ENCODE data around the gene DENND6B. TPM values are rescaled to one million over a fixed set of nuclear protein-coding genes. Genes with fewer than 3 reads are reported as not detected.

DENND6B gene
- total and polyA plus RNA-seq, 2 of the 13 experiments (the other 11 are each of a cell fraction or from before 2014, with no cell fraction given) = 0.95 to 3.8 TPM

GRCh38 chr22:50260801-50261614, 65.8 kb downstream of the DENND6B start (continued):
- TF ChIP-seq MAZ (IDR thresholded peaks at IDR 0.05; ENCODE audit: borderline replicate concordance, low read depth, low read length) = no peak
- TF ChIP-seq MAZ (CRISPR knock-in tag; IDR thresholded peaks at IDR 0.05; ENCODE audit: low read depth) = peak; percentile 41; the same call in 1 of the 2 replicates
- no peak for TF ChIP-seq ZNF18 (CRISPR knock-in tag; IDR thresholded peaks at IDR 0.05; ENCODE audit: insufficient replicate concordance)
- TF ChIP-seq ZNF761 (CRISPR knock-in tag; conservative IDR thresholded peaks at IDR 0.05) = no peak
- no peak for TF ChIP-seq ZNF235 (CRISPR knock-in tag; IDR thresholded peaks at IDR 0.05; ENCODE audit: borderline replicate concordance)
- no peak for TF ChIP-seq MAFF (IDR thresholded peaks at IDR 0.05; ENCODE audit: low read depth, low read length)
- TF ChIP-seq USF2 (IDR thresholded peaks at IDR 0.05; ENCODE audit: low read depth, low read length) = no peak
- TF ChIP-seq USF2 (CRISPR knock-in tag; IDR thresholded peaks at IDR 0.05; ENCODE audit: borderline replicate concordance) = no peak
- no peak for TF ChIP-seq SP2 (CRISPR knock-in tag; IDR thresholded peaks at IDR 0.05)
- TF ChIP-seq ZNF557 (CRISPR knock-in tag; IDR thresholded peaks at IDR 0.05) = no peak
- TF ChIP-seq ZNF430 (CRISPR knock-in tag; IDR thresholded peaks at IDR 0.05) = peak; percentile 62; the same call in 1 of the 2 replicates
- TF ChIP-seq ZNF639 (CRISPR knock-in tag; conservative IDR thresholded peaks at IDR 0.05) = 0 out of 2 replicates have a peak, but pooled peaks have one; percentile 42
- no peak for TF ChIP-seq ZNF552 (CRISPR knock-in tag; IDR thresholded peaks at IDR 0.05; ENCODE audit: borderline replicate concordance)
- peak; percentile 72 for TF ChIP-seq PHF8 (CRISPR knock-in tag; IDR thresholded peaks at IDR 0.05)
- no peak for TF ChIP-seq ZBTB44 (CRISPR knock-in tag; IDR thresholded peaks at IDR 0.05)
- no peak for TF ChIP-seq ELF1 (CRISPR knock-in tag; IDR thresholded peaks at IDR 0.05)
- TF ChIP-seq STAT6 (CRISPR knock-in tag; IDR thresholded peaks at IDR 0.05; ENCODE audit: borderline replicate concordance) = no peak
- 0 out of 3 replicates have a peak, but pooled peaks have one; percentile 1 for TF ChIP-seq MXI1 (IDR thresholded peaks at IDR 0.05; ENCODE audit: borderline replicate concordance, low read depth, low read length)

Measured in HepG2 (cell line).